Measurements from ENCODE around the gene TEX264.
"Not testable (repeated sequence)": the region's sequence is repeated elsewhere in the genome, so short reads cannot be mapped to it uniquely, and the experiment has no call there.

TEX264 gene

DNA sequence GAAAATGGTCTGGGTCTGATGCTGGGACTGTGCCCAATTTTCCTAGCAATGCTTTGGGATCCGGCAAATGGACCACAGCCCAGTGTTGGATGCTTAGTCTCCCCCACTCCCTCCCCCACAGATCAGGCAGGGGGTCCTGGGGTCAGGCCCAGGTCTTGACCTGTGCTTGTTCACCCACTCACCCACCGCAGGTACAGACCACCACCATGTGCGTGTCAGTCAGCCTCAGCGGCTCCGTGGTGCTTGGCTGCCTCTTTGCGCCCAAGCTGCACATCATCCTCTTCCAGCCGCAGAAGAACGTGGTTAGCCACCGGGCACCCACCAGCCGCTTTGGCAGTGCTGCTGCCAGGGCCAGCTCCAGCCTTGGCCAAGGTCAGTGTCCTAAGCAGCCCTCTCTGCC is 46.4 kb downstream of the TEX264 start:
- DNase-seq (ENCODE audit: low spot score) = peak; percentile 43

DNA sequence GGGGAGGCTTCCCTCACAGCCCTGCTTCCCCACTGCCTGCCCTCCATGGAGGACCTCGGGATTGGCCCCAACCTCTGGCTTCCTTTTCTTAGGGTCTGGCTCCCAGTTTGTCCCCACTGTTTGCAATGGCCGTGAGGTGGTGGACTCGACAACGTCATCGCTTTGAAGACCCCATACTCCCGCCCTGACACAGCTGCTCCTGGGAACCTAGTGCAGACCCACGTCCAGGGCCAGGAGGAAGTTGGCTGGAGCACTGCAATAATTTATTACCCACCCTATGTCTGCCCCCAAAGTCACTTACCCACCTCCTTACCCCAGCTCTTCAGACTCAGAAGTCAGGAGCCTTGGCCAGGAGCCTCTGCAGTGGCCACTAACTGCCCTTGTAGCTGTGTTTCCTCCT is 46.9 kb downstream of the TEX264 start:
- DNase-seq (ENCODE audit: low spot score) = no peak

DNA sequence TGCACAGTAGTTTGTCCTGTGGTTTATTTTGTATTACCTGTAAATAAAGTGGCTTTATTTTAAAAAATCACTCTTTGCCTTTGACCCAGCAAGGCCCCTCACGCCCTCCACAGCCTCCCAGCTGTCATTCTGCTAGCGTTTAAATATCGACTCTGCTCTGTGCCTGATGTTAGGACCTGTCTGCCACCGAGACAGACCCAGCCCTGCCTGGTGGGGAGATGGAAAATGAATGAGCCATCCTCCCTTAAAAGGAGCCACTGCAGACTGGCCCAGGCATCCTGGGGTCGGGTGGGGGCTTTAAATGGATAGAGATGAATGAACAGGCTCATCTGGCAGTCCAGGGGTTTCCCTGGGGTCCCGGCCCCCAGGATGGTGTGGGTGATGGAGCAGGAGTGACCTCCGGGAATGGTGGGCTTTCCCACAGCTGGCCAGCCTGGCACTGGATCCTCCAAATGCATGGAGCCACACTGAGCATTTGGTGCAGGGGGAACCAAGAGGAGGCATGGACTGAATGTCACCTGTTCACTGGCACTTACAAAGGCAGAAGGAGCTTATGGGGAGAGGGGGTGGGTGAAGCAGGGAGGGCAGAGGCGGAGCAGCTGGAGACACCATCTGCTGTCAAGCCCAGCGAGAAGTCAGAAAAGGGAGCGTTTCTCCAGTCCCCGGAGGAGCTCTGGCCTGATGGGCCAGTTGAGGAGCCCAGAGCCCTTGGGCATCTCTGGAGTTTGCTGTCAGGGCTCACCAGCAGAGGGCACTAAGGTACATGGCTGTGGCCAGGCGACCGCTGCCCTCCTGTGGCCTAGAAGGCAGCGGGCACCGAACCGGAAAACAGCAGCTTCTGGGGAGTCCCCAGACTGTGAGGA is 47.7 kb downstream of the TEX264 start:
- DNase-seq (ENCODE audit: low spot score) = peak; percentile 85

DNA sequence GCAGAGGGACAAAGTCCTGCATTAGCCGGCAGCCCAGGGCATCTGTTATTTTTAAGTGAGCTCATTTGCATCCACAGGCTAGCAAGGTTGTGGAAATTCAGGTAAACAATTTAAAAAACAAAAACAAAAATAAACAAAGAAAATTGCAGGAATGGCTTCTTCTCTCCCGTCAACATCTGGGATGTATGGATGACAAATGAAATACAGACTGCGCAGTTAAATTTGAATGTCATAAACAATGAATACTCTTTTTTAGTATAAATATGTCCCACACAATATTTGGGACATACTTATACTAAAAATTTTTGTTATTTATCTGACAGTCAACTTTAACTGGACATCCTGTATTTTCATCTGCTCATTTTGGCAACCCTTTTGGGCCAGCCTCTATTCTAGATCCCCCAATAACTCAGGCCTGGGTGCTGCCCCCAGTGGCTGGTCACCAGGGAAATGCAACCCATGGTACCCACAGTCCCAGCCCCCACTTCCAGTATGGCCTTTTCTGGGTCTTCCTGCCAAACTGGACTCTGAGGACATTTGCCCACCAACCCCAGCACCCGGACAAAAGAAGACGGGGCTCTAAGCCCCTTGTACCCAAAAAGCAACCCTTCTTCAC is 48.5 kb downstream of the TEX264 start:
- DNase-seq (ENCODE audit: low spot score) = no peak

DNA sequence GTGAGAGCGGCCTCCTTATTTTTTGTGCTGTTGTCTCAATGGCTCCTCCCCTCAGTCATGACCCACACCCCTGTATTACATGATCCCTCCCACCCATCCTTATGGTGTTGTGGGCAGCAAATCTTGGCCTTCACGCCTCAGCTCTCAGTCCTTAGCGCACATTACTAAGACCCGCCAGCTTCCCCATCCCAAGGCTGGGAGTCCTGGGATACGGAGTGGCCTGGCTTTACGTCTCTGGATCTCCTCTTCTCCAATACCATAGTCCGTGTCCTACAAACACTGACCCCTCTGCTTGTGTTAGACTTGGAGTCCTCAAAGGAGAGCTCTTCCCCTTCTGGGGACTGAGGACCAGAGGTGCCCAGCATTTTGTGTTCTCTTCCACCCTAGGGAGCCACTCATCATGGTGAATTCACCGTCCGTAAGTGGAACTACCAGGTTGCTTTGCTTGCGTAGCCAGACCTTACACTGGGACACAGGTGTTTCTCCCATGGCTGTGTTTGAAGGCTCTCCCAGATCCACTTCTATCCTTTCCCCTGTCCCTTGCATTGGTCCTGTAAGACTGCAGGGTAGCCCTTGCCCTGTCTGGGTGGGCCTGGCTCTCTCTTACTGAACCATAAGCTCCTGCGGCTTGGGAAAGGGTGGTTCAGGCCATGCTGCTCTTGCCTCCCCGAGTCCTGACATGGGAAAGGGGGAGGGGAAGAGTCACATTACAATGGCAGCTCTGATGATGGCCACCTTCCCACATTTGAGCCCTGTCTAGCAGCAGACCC is 49.4 kb downstream of the TEX264 start:
- DNase-seq (ENCODE audit: low spot score) = no peak

DNA sequence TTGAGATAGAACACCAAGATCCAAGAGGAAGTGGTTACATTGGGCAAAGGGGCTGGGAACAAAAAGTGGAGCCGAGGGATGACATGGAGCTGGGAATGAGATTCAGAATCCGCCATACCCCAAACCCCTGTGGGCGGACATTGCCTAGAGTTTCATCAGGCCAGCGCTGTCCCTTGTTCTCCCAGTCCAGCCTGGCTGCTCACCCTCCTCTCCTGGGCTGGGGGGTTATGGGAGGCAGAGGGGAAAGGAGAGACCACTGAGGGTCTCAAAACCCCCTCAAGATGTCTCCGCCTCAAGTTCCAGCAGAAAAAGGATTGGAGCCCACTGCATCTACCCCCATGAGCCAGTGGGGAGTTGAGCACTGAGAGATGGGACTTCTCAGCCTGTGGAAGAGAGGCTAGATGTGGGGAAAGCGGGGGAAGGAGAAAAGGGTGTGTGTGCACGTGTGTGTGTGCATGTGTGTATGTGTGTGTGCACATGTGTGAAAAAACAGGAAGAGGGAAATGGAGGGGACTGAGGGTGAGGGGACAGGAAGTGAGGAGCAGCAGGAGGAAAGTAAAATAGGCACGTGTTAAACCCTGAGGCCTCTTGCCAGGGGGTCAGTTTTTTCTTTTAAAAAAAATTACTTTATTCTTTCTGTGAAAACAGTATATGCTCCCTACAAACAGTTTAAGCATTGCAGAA is 50.2 kb downstream of the TEX264 start:
- no peak for DNase-seq (ENCODE audit: low spot score)

DNA sequence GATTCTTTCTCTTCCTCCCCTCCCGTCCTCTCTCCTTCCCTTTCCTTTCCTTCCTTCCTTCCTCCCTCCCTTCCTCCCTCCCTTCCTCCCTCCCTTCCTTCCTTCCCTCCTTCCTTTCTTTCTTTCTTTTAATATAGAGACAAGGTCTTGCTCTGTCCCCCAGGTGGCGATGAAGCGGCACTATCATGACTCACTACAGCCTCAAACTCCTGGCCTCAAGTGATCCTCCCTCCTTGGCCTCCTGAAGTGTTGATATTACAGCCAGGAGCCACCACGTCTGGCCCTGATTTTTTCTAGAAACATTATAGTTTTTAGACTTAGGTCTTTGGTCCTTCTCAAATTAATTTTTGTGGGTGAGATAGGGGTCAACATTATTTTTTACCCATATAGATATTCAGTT is 51.3 kb downstream of the TEX264 start:
- DNase-seq (ENCODE audit: low spot score) = no peak

DNA sequence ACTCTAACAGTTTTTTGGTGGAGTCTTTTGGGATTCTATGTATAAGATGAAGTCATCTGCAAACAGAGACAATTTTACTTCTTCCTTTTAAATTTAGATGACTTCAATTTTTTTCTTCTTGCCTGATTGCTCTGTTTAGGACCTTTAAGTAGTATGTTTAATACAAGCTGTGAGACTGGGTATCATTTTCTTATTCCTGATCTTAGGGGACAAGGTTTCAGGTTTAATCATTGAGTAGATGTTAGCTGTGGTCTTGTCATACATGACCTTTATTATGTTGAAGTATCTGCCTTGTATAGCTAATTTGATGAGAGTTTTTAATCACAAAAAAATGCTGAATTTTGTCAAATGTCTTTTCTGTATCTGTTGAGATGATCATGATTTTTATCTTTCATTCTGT is 56.4 kb downstream of the TEX264 start:
- DNase-seq (ENCODE audit: low spot score) = no peak

DNA sequence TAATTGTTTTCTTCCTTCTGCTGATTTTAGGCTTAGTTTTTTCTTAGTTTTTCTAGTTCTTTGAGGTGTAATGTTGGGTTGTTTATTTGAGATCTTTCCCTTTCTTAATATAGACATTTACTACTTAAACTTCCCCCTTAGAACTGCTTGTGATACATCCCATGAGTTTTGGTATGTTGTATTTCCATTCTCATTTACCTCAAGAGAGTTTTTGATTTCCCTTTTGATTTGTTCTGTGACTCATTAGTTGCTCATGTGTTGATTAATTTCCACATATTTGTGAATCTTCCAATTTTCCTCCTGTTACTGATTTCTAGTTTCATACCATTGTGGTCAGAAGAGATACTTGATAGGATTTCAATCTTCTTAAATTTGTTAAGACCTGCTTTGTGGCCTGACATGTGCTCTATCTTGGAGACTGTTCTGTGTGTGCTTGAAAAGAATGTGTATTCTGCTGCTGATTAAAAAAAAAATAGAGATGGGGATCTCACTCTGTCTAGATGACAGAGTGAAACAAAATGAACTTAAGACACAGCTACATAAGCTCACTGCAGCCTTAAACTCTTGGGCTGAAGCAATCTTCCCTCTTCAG is 58.1 kb downstream of the TEX264 start:
- DNase-seq (ENCODE audit: low spot score) = no peak

DNA sequence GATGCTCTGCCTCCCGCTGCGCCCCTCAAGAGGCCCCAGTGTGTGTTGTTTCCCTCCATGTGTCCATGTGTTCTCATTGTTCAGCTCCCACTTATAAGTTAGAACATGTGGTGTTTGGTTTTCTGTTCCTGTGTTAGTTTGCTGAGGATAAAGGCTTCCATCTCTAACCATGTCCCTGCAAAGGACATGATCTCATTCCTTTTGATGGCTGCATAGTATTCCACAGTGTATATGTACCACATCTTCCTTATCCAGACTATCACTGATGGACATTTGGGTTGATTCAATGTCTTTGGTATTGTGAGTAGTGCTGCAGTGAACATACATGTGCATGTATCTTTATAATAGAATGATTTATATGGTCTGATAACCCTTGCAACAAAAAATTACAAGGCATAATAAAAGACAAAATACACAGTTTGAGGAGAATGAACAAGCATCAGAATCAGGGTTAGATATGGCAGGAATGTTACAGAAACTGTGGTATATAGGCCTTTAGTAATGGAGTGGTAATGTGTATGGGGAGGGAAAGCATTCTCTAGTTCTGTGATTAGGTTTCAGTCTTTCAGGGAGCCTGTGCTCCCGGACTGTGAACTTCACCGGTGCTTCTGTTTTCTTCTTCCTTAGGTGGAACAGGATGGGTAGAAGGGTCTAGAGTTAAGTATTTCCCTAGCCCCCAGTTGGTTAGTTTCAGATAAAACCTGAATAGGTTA is 63.0 kb downstream of the TEX264 start:
- DNase-seq (ENCODE audit: low spot score) = no peak

DNA sequence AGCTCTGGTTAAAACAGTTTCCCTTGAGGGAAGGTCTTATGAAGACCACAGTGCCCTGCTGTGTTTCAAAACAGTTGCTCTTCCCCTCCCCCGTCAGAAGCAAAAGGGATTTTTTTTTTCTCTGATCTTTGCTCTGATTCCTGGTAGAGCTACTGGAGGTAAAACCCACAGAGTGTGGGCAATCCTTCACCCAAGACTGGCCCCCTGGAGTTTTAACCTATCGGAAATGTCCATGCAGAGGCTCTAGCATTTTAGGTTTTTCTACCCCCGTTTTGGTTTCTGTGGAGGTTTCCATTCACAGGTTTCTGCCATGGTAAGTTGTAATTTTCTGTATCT is 63.5 kb downstream of the TEX264 start:
- no peak for DNase-seq (ENCODE audit: low spot score)

DNA sequence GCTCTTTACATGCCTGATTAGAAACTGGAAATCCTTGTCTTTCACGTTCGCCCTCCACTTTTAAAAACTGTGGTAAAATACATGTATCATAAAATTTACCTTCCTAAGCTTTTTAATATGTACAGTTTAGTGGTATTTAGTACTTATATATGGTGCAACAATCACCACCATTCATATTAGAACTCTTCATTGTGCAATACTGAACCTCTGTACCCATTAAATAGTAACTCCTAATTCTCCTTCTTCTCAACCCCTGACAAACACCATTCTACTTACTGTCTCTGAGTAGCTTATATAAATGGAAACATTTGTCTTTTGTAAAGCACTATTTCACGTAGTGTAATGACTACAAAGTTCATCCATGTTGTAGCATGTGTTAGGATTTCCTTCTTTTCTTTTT is 64.0 kb downstream of the TEX264 start:
- no peak for DNase-seq (ENCODE audit: low spot score)

DNA sequence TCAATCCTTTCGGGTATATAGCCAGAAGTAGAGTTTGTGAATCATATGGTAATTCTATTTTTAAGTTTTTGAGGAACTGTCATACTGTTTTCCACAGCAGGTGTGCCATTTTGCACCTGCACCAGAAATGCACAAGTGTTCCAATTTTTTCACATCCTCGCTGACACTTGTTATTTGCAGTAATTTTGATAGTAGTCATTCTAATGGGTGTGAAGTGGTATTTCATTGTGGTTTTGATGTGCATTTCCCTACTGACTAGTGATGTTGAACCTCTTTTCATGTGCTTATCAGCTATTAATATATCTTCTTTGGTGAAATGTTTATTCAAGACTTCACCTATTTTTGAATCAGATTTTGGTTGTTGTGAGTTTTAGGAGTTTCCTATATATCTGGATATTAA is 64.9 kb downstream of the TEX264 start:
- DNase-seq (ENCODE audit: low spot score) = no peak

DNA sequence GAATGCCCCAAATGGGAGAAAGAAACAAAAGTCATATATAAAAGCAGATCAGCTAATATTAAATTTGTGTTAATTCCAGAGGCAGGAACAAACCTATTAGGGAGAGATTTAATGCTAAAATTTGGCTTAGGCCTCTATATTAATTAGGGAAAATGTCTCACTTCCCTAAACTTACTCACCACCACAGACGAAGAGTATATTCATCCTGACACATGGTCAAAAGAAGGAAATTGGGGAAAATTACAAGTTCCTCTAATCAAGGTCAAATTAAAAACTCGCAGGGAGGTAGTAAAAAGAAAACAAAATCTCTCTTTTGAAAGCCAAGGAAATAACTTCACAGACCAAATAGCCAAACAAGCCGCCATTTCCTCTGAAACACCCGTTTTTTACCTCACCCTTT is 68.1 kb downstream of the TEX264 start:
- DNase-seq (ENCODE audit: low spot score) = no peak

DNA sequence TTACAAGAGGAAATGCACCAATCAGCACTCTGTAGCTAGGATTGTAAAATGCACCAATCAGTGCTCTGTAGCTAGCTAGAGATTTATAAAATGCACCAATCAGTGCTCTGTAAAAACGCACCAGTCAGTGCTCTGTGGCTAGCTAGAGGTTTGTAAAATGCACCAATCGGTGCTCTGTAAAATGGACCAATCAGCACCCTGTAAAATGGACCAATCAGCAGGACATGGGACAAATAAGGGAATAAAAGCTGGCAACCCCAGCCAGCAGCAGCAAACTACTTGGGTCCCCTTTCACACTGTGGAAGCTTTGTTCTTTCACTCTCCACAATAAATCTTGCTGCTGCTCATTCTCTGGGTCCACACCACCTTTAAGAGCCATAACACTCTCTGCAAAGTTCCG is 71.3 kb downstream of the TEX264 start:
- DNase-seq (ENCODE audit: low spot score) = not testable (repeated sequence)

DNA sequence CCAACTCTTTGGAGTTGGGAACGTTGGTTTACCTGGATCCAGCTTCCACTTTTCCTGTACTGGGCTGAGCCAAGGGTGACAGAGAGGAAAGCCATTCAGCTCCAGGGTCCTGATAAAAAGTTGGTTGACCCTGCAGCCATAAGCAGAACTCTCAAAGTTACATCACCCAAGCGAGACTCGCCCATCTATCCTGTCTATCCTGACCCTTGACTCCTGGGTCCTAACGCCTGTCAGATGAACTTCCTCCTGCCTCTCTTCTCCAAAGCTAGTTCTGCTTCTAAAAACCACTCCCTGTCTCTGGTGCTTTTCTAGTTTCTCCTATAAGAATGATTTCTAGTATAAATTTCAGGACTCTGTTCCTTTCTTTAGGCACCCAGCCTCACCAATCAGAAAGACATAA is 71.9 kb downstream of the TEX264 start:
- not testable (repeated sequence) for DNase-seq (ENCODE audit: low spot score)

DNA sequence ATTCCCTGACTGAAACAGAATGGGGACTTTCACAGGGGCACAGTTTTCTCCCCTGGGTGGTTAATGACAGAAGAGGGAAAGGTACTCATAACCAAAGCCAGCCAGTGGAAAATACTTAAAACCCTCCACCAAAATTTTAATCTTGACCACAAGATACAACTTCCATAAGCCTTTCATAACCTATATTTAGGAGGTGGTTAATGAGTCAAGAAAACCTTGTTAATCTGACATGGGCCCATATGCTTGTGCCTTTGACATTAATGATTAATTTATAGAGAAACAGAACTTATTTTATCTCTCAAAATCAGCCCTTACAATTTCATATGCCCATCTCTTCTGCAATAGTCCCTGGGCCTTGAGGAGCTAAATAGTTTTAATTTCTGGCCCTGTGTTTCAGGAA is 76.8 kb downstream of the TEX264 start:
- DNase-seq (ENCODE audit: low spot score) = no peak

DNA sequence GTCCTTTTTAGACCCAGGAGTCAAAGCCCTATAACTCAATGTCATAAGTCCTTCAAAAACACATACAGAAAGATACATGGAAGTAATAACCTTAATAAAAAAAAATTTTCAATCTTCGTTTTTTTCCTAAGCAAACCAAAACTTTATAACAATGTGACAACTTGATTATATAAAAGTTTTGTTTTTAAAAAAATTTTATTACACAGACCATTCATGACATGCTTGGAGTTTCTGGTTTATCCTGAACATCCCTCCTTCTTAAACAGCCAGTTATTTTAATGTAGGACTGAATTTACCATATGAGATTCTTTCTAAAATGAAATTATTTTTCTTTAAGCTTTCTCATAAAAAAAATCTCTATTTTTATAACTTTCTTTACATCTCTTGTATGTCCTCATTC is 77.3 kb downstream of the TEX264 start:
- no peak for DNase-seq (ENCODE audit: low spot score)

DNA sequence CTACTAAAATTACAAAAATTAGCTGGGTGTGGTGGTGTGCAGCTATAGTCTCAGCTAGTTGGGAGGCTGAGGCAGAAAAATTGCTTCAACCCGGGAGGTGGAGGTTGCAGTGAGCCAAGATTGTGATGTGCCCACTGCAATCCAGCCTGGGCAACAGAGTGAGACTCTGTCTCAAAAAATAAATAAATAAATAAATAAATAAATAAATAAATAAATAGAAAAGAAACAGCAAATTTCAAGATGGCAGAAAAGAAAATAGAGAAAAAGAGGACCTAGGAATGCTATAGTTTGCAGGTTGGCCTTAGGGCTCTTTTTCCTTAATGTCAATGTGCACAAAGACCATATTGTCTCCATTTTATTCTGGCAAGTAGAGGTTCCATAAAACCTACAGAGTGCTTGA is 79.8 kb downstream of the TEX264 start:
- DNase-seq (ENCODE audit: low spot score) = no peak

DNA sequence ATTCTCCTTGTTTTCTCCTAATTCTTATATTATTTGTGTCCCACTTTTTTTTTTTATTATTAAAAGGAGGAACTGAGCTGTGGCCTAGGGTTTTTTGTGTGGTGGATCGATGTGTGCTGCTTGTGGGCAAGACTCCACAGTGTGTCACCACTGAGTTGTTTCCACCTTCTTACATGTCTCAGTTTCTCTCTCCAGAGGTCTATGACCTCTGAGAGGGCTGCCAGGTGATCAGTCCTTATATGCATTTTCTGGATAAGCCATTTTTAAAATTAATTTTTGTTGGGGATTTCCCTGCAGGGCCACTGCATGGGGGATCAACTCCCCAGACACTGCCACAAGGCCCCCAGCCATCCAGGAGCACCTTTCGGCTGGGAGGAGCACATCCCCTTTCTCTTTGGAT is 80.2 kb downstream of the TEX264 start:
- DNase-seq (ENCODE audit: low spot score) = no peak

Measured in ecto neural progenitor cell (in vitro differentiated cells).